Spleen (tissue), 11 donors: ENCODE results near the gene KMT2B. TPM values are rescaled to one million over a fixed set of nuclear protein-coding genes. Genes with fewer than 3 reads are reported as not detected.

Source experiments
- DNase-seq: peaks from one replicate; pipeline ENCODE4 v3.0.0-alpha.2; 2020
- H3K27ac ChIP-seq, 8 donors: fragments of 200-600 bp; sonication (generic) in 7 of 8; 1 replicate in 4 of 8; 2 replicates in 4 of 8; pipeline versions ENCODE4 v1.5.0 to v1.8.0; 2016 to 2021; ENCODE audit warnings: inconsistent platforms in 4 of 8, mild to moderate bottlenecking in 4 of 8, moderate library complexity in 1 of 8
- H3K27me3 ChIP-seq, 7 donors: fragments of 200-600 bp; sonication (generic) in 6 of 7; replicated peaks in 1 of 7; 1 replicate in 4 of 7; 2 replicates in 3 of 7; pipeline versions ENCODE4 v1.5.0 to v1.8.0; 2016 to 2021; ENCODE audit warnings: inconsistent platforms in 3 of 7, mild to moderate bottlenecking in 1 of 7
- H3K36me3 ChIP-seq, 6 donors: fragments of 200-600 bp; sonication (generic) in 5 of 6; 1 replicate in 4 of 6; 2 replicates in 2 of 6; pipeline versions ENCODE4 v1.5.0 to v1.8.0; 2016 to 2021; ENCODE audit warnings: inconsistent platforms in 2 of 6
- H3K4me1 ChIP-seq, 6 donors: fragments of 200-600 bp; sonication (generic) in 5 of 6; 1 replicate in 3 of 6; 2 replicates in 3 of 6; pipeline versions ENCODE4 v1.5.0 to v1.8.0; 2016 to 2021; ENCODE audit warnings: inconsistent platforms in 3 of 6
- H3K4me3 ChIP-seq, 8 donors: fragments of 200-600 bp; sonication (generic) in 7 of 8; 1 replicate in 4 of 8; 2 replicates in 4 of 8; pipeline versions ENCODE4 v1.5.0 to v1.8.0; 2016 to 2021; ENCODE audit warnings: inconsistent platforms in 4 of 8, mild to moderate bottlenecking in 4 of 8, moderate library complexity in 2 of 8
- H3K9me3 ChIP-seq, 8 donors: fragments of 200-600 bp; sonication (generic) in 7 of 8; 1 replicate in 4 of 8; 2 replicates in 4 of 8; pipeline versions ENCODE4 v1.5.0 to v1.8.0; 2016 to 2021; ENCODE audit warnings: inconsistent platforms in 4 of 8
- POLR2A ChIP-seq, 3 donors: fragments of 450-650 bp; IDR thresholded peaks; one replicate each; pipeline ENCODE4 v1.5.1; 2017; ENCODE audit warnings: antibody characterized with exemption in 3 of 3, mild to moderate bottlenecking in 1 of 3
- POLR2AphosphoS5 ChIP-seq, 3 donors: sonication (generic); formaldehyde crosslinking; IDR thresholded peaks; one replicate each; pipeline ENCODE4 v1.5.1; 2017; ENCODE audit warnings: antibody characterized with exemption in 3 of 3
- WGBS, 5 donors: extraction: QIAGEN DNeasy Blood & Tissue Kit in 3 of 5; methylation state at CpG; one replicate each; pipeline versions ENCODE4 v1.1.5 to v1.1.7; 2013 to 2018; 5-methylcytosine and 5-hydroxymethylcytosine counted together
- intact Hi-C: fragments of 100-400 bp; cut with DNase I; formaldehyde crosslinking; loops from one replicate; pipeline ENCODE4 v1.15.0; 2023; ENCODE audit warnings: low total_unique reads
- polyA plus RNA-seq, 3 donors: library from polyadenylated mRNA; stranded (reverse); fragments of 200-250 nt; gene quantifications; one replicate each; pipeline ENCODE4 v1.2.1, GENCODE V29; 2013
- total RNA-seq, 7 donors: library from RNA; depleted of rRNA in 3 of 7; stranded (reverse); fragments of >200 nt in 3 of 7; fragmentation: NEBNext Ultra II Directional in 4 of 7; extraction: Animal tissue kit (Norgen Biotek cat#: 25700) in 4 of 7; gene quantifications; one replicate each; pipeline versions ENCODE4 v1.1.0 to v1.2.1, GENCODE V29; 2016 to 2021
- TF ChIP-seq, protein P1 (sequence below), 11 experiments: fragments of 200-600 bp in 7 of 11; fragments of 450-650 bp in 4 of 11; sonication (generic) in 4 of 11; IDR thresholded peaks in 8 of 11; conservative IDR thresholded peaks in 3 of 11; 1 replicate in 7 of 11; 2 replicates in 4 of 11; pipeline versions ENCODE4 v1.4.0 to v1.8.0; 2016 to 2021; ENCODE audit warnings: antibody characterized with exemption in 11 of 11, inconsistent platforms in 4 of 11, mild to moderate bottlenecking in 1 of 11
- donor health status: healthy with polysubstance abuse.
- donor health status: DM: no; HTN: no; CAD: no; lungs with moderate emphysema.
- donor health status: DM: no; HTN: no; CAD: no.
- donor health status: Bipolar disorder and iron deficiency.
- donor health status: healthy.
- donor health status: DM: no; HTN: no; CAD: no.
- donor health status: DM: yes; HTN: yes; CAD: no.

The KMT2B gene
- total and polyA plus RNA-seq, 10 donors, result 17.6 to 58.2 (median 45.8) TPM

DNA sequence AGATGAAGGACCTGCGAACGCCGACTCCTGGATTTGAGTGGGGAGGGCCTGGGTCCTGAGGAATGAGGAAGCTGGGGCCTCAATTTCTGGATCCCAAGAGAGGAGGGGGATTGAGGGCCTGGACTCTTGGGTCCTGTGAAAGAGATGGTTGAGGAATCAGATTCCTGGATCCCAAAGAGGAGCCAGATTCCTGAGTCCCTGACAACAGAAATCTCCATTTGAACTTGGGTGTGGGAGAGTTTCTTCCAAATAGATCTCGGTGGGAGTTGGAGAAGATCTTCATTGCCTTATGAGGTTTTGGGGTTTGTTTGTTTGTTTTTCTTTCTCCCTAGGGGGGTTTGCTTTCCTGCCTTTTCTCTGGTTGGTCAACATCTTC is 28.3 kb downstream of the KMT2B start:
- Histone ChIP-seq H3K4me1 (peaks cover 31 to 88% (median 73%) of the 10 kb centered on the region in 6 donors), H3K27me3 (no peaks in the 10 kb centered on the region), H3K9me3 (no peaks in the 10 kb centered on the region), H3K27ac (peak overlapping the region; percentile 59 to 100 (median 100)), H3K36me3 (peaks cover 0 to 13% (median 0%) of the 10 kb centered on the region in 6 donors), H3K4me3 (peak overlapping the region; percentile 39 to 85 (median 76))
- 1 to 26% (median 11%) methylated on average over 4 of the region's 4 CpGs for WGBS, 5 donors
- intact Hi-C loops, result no loop called here
- no peak for DNase-seq
- no peak for TF ChIP-seq POLR2A (IDR thresholded peaks at IDR 0.05)
- no peak for TF ChIP-seq POLR2AphosphoS5 (IDR thresholded peaks at IDR 0.05)
- TF ChIP-seq, protein P1, sequence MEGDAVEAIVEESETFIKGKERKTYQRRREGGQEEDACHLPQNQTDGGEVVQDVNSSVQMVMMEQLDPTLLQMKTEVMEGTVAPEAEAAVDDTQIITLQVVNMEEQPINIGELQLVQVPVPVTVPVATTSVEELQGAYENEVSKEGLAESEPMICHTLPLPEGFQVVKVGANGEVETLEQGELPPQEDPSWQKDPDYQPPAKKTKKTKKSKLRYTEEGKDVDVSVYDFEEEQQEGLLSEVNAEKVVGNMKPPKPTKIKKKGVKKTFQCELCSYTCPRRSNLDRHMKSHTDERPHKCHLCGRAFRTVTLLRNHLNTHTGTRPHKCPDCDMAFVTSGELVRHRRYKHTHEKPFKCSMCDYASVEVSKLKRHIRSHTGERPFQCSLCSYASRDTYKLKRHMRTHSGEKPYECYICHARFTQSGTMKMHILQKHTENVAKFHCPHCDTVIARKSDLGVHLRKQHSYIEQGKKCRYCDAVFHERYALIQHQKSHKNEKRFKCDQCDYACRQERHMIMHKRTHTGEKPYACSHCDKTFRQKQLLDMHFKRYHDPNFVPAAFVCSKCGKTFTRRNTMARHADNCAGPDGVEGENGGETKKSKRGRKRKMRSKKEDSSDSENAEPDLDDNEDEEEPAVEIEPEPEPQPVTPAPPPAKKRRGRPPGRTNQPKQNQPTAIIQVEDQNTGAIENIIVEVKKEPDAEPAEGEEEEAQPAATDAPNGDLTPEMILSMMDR (IDR thresholded peaks at IDR 0.05 in 8 of 11, conservative IDR thresholded peaks at IDR 0.05 in 3 of 11), result no peak

DNA sequence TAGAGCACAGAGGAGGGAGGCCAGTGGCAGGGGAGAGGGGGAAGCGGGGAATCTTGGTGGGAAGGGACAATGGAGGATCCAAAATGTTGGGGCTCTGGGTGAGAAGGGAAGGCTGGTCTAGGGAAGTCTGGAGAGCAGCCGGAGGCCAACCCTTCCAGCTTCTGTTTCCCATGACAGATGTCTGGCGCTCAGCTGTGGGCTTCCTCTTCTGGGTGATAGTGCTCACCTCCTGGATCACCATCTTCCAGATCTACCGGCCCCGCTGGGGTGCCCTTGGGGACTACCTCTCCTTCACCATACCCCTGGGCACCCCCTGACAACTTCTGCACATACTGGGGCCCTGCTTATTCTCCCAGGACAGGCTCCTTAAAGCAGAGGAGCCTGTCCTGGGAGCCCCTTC is 28.7 kb downstream of the KMT2B start:
- H3K4me3 ChIP-seq, result peak overlapping the region in 5 of 8 donors; percentile 39 to 82 (median 78)
- peaks cover 0 to 17% (median under 1%) of the 10 kb centered on the region in 6 donors for H3K36me3 ChIP-seq
- 69 to 95% (median 82%) methylated on average over 5 of the region's 5 CpGs for WGBS, 5 donors
- H3K9me3 ChIP-seq, result no peaks in the 10 kb centered on the region
- peak overlapping the region in 4 of 8 donors; percentile 99 to 100 (median 100) for H3K27ac ChIP-seq
- intact Hi-C loops, result no loop called here
- peaks cover 31 to 84% (median 68%) of the 10 kb centered on the region in 6 donors for H3K4me1 ChIP-seq
- no peak for DNase-seq
- TF ChIP-seq POLR2A (IDR thresholded peaks at IDR 0.05), result no peak
- TF ChIP-seq POLR2AphosphoS5 (IDR thresholded peaks at IDR 0.05), result no peak
- TF ChIP-seq, protein P1 (IDR thresholded peaks at IDR 0.05 in 8 of 11, conservative IDR thresholded peaks at IDR 0.05 in 3 of 11), result no peak
- no peaks in the 10 kb centered on the region for H3K27me3 ChIP-seq

DNA sequence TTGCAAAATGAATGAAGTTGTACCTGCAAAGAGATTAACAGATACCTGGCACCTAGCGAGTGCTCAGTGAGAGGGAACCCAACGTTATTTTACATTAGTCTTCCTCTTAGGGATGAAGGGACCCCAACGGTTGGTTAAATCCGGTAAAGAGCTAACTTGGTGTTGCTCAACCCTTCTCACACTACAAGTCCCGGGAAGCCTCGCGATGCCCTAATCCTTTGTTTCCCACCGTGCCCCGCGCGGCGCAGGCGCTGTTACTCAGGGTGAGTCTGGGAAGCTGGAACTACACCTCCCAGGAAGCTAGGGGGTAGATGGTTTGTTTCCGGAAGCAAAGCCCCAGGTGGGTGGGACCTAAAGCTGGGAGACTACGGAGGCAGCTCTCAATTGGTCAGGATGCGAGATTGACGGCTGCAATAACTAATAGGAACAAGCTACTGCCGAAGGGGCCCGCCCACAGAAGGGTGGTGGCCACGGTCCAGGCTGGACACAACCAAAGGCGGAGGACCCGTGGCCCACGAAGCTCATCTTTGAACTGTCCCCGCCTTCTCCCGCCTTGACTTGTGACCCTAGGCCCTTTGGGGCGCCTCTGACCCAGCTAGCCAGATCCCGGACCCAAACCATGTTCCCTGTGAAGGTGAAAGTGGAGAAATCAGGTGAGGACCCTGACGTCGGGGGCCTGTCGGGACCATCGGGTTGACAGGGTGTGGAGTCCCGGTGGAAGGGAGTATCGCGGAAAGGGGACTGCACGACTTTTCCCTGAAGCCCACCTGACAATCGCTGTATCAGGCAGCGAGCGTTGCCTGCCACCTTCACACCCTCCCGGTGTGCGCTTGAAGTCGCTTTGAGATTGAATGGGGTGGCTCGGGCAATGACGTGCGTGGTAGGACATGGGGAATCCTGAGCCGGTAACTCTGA is 30.6 kb downstream of the KMT2B start, which contains the start of gene LIN37:
TSS of gene LIN37 (plus strand) at position 471 of the 915 bp plus-strand sequence. CDS start at position 620, 149 bp downstream.
- Histone ChIP-seq H3K36me3 (peaks cover 0 to 35% (median 18%) of the 10 kb centered on the region in 6 donors), H3K27me3 (no peaks in the 10 kb centered on the region), H3K9me3 (no peaks in the 10 kb centered on the region), H3K4me3 (peak within 1 kb of the TSS; percentile 77 to 99 (median 87)), H3K4me1 (peaks cover 31 to 65% (median 51%) of the 10 kb centered on the region in 6 donors), H3K27ac (peak within 1 kb of the TSS; percentile 77 to 93 (median 88))
- whole genome bisulfite sequencing, 5 donors, result 1% methylated on average over 25 to 45 of the region's 45 CpGs
- DNase-seq, result peak; percentile 99
- intact Hi-C loops, result no loop called here
- TF ChIP-seq POLR2AphosphoS5 (IDR thresholded peaks at IDR 0.05), result peak; percentile 89 to 96 (median 93)
- TF ChIP-seq POLR2A (IDR thresholded peaks at IDR 0.05), result peak in 2 of 3 donors; percentile 34 to 66
- TF ChIP-seq, protein P1 (IDR thresholded peaks at IDR 0.05 in 8 of 11, conservative IDR thresholded peaks at IDR 0.05 in 3 of 11), result peak in 10 of 11 experiments; percentile 3 to 69 (median 49)

DNA sequence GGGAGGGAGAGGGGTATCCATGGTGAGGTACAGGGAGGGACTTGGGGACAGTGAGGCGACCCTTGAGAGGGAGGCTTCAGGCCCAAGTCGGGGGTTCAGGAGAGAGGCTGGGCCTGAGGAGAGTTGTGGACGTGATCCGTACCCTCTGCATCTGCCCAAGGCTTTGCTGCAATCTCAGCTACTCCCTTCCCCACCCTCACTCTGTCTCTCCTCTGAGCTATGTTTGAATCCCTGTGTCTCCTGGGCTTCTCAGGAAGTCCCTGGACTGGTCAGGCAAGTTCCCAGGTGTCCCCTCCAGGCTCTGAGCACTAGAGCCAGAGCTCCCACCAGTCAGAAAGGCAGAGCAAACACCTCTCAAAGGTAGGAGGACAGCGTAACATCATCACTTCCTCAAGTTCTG is 32.4 kb downstream of the KMT2B start:
- peaks cover 0 to 45% (median 29%) of the 10 kb centered on the region in 6 donors for H3K36me3 ChIP-seq

More for the DNA sequence above, 32.4 kb downstream of the KMT2B start:
- Histone ChIP-seq H3K4me3 (no peak overlapping the region), H3K4me1 (peaks cover 23 to 57% (median 40%) of the 10 kb centered on the region in 6 donors), H3K27ac (no peak overlapping the region), H3K27me3 (peaks cover 0 to 2% (median 0%) of the 10 kb centered on the region in 7 donors), H3K9me3 (no peaks in the 10 kb centered on the region)
- TF ChIP-seq POLR2A (IDR thresholded peaks at IDR 0.05), result no peak
- no peak for TF ChIP-seq POLR2AphosphoS5 (IDR thresholded peaks at IDR 0.05)
- TF ChIP-seq, protein P1 (IDR thresholded peaks at IDR 0.05 in 8 of 11, conservative IDR thresholded peaks at IDR 0.05 in 3 of 11), result no peak
- WGBS, 5 donors, result 85 to 97% (median 91%) methylated on average over 4 to 5 of the region's 5 CpGs
- intact Hi-C loops, result no loop called here
- no peak for DNase-seq
